DMS53 (cell line): ENCODE measurements around the gene ZDHHC8.

ENCODE experiments used
- DNase-seq: peaks from one replicate; lab custom pipeline; 2025; lab: John Stamatoyannopoulos, UW

The ZDHHC8 gene

DNA sequence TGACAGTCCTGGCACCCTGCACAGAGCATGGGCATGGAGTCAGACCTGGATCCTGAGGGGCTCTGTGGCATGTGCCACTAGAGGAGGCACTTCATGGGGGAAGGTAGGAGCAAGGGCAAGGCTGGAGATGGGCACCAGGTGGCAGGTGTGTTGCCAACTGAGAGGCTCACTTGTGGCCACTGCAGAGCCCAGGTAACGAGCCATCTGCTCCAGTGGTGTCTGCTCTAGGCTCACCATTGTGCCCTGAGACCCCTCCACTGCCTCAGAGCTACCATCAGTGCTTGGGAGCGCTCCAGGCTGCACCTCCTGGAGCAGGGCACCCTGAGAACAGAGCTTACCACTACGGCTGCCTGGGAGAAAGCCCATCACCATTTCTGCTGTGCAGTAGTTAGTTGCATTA lies 1.3 kb upstream of the ZDHHC8 start:
- peak; percentile 46 for DNase-seq

DNA sequence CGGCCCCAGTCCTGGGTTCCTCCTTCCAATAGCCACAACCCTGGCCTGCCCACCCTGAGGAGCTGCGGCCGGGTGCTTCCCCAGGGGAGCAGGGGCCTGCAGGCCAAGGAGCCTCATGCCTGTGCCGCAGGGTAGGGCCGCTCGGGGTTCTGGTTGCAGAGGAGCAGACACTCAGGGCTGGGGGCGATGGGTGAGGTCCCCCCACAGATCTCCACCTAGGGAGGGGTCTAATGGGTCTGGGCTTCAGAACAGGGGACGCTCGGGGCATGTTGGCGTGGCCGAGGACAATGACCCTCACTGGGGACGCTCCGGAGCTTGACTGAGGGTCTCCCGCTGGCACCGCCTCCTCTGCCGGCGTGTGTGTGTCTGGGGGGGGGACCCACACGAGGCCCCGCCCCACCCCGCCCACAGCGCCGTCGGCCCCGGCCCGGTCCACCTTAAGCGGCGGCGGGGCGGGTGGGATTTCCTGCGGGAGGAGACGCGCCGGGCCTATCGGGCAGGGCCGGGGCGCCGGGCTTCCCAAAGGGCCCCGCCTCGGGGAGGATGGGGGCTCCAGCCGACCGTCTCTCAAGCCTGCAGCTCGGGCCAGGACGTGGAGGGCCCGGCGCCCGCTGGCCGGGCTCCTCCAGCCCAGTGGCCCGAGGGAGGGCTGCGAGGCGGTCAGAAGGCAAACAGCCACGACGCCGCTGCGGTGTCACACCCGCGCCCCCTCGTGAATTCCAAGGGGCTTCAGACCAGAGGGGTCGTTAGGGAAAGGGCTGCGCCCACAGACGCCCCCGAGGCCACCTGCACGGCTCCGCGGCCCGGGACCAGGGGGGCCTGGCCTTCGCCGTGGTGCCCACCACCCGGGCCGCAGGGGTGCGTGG lies 640 bp upstream of the ZDHHC8 start:
- DNase-seq = peak; percentile 43

DNA sequence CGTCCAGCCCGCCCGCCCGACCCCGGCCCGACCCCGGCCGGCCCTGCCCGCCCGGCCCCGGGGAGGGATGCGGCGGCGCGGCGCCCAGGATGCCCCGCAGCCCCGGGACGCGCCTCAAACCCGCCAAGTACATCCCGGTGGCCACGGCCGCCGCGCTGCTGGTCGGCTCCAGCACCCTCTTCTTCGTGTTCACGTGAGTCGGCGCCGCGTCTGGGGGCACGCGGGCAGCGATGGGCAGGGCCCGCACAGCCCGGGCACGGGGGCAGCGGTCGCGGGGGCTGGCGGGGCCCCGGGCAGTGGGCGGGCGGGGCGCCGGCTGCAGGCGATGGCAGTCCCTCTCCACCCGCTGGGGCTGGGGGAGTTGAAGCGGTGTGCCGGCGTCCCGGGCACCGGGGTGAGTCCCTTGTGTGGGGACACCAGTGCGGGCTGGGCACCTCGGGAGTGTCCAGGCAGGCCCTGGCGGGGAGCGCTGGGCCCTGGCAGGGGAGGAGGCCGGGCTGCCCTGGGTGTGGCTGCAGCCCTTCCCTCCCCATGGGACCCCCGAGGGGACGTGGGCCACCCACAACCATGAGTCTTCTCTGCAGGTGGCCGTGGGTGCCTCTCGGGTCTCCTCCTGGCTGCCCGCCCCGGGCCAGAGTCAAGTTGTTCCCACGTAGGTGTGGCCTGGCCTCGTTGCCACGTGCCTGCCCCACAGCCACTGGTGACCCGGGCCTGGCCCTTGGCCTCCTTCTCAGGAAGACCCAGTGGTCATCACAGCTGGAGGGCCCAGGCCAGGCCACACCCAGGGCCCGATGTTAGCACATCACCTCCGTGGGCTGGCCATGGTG lies 468 bp downstream of the ZDHHC8 start:
- DNase-seq = peak; percentile 21

DNA sequence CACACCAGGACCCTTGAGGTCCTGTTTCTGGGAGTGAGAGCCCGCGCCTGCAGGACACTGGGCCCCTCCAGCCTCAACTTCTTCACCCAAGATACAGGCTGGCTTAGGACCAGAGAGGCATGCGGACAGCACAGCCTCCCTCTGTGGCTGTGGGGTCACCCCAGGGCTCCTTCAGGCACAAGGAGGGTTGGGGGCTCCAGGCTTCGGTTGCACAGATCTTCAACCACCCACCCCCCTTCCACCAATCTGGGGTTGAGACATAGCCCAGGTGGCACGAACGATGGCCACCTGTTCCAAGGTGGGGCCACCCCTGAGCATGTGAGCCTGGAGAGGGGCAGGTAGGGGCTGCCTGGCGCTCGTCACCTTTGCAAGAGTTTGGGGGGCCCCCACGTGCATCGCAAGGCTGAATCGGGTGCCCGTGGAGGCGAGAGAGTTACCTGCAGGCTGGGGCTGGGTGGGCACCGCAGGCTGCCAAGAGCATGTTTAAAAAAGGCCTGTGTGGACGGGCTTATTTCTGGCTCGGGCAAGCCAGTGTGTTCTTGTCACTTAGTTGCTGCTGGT lies 1.2 kb downstream of the ZDHHC8 start:
- DNase-seq = no peak

DNA sequence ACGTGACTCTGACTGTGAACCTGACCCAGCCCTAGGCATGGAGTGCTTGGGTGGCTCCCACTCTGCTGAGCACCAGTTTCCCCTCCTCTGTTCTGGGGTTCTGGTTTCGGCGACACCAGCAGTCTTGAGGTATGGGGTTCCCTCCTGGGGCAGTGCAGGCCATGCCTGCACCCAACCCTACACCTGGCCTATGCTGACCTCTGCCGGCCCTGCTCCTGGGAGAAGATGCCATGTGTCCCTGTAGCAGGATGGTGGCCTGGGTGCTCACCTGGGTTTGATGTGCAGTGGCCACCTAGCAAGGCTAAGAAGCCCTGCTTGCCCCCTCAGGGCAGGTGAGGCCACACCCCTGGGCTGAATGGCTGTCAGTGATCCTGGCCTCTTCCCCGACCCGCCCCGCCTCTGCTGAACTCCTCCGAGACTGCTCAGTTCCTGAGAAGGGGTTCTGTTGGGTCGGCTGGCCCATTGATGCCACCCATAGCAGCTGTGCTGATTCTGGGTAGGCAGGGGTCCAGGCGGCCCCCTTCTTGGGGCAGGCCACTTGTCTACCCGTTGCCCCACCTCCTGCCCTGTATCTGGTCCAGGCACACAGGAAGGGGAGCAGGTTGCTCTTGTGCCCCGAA lies 2.4 kb downstream of the ZDHHC8 start:
- DNase-seq = no peak

DNA sequence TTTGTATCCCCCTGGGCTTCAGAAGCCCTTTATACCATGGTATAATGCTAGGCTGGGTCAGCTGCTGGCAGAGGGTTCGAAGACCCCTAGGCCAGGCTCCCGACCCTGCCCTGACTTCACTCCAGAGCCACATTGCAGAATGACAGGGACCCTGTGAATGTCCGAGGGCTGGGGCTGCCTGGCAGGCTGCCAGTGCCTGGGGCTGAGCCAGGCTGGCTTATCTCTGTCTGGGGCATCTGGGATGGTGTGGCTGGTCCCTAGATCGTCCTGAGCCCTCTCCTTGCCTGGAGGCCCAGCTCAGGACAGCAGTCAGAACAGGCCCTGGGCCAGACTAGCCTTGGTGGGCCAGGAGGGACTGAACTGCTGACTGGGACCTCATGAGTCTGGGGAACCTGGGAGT lies 3.7 kb downstream of the ZDHHC8 start:
- no peak for DNase-seq

DNA sequence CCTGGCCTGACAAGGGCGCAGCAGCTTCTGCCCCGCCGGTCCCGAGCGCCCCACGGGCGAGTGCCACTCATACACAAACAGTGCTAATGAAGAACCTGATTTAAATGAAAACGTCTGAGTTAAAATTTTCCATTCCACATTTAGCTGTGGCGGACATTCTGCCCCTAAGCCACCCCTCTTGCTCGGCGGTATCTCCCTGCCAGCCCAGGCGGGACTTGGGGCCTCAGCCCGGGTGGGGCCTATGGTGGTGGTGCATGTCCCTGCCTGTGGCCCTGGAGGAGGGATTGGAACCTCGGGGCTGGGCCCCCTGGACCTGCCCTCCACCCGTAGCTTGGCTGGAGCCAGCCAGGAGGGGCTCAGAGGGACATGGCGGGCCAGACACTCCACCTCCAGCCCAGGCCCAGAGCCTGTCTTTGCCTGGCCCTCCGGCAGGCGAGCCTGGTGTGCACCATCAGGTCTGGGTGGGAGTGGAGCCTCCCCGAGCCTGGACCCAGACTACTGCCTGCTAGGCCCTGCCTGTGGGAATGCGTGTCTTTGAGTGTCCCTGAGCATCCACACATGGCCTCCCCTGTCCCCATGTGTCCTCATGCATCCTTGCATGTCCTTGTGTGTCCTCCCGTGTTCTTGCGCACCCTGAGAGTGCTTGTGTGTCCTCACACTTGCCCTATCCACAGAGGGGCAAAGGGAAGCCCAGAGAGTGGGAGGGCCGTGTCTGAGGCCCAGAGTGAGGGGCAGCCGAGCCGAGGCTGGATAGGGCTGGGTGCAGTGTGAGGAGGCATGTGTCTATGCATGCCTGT lies 4.4 kb downstream of the ZDHHC8 start:
- no peak for DNase-seq

DNA sequence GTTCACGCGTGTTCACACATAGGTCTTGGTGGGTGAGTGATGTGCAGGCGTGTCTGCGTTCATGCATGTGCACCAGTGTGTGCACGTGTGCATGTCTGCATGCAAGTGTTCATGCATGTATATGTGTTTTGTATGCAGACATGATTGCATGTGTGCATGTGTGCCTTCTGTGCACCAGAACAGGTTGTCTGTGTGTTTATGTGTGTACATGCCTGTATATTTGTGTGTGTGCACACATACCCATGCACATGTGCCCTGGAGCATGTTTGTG lies 4.9 kb downstream of the ZDHHC8 start:
- no peak for DNase-seq

DNA sequence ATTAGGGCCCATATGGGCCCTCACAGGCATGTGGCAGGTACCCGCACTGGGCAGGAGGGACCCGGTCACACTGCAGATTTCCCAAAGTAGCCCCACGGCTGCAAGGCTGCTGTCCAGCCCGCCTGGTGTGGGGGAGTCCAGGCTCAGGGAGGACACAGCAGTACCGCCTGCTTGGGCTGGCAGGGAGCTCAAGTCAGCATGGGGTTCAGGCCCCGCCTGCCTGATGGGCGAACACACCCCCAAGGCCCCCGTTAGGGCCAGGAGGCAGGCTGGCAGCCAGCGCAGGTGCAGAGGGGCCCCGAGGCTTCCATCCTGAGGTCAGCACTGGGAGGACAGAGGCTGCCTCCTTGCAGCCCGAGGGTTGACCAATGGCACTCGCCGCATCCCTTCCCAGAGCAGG lies 5.5 kb downstream of the ZDHHC8 start:
- no peak for DNase-seq

DNA sequence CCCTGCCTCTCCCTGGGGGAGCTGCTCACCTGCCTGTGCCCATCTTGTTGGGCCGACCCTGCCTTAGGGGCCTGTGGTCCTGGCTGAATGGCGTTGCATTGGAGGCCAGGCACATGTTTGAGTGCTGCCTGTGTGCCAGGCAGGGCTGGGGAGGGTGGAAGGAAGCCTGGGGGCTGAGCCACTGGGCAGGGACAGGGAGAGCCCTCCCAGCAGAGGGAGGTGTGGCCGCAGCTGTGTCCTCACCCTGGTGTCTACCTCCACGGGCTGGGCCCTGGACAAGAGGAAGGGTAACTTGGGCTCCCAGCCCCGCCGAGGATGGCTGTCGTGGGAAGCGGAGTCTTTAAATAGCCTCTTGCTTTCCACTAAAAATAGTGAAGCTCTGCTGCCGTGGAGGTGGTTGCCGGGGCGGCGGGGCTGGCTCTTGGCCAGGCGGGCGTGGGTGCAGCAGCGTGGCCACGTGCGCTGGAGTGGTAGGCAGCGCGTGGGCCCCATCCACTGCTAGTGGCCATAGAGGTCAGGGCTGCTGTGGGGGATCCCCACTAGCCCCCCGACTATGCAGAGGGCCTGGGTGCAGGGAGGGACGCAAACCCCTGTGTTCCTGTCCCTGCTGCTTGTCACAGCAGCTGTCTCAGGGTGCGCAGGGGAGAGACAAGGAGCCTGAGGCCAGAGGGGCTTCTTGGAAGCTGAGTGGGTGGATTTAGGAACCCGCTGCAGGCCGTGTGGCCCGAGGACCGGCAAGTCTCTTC lies 6.2 kb downstream of the ZDHHC8 start:
- no peak for DNase-seq

DNA sequence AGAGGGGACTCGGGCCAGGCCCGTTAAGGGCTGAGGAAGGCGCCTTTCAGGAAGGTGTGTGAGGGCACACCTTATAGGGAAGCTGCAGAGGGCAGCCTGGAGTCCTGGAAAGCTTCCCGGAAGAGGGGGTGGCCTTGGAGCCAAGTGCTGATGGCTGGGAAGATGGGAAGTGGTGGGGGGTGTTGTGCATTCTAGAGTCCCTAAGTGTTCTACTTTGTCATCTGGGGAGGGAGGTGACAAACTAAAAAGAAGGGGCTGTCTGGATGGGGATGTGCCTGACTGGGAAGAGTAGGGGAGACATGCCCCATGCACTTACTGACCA lies 6.8 kb downstream of the ZDHHC8 start:
- DNase-seq = no peak

DNA sequence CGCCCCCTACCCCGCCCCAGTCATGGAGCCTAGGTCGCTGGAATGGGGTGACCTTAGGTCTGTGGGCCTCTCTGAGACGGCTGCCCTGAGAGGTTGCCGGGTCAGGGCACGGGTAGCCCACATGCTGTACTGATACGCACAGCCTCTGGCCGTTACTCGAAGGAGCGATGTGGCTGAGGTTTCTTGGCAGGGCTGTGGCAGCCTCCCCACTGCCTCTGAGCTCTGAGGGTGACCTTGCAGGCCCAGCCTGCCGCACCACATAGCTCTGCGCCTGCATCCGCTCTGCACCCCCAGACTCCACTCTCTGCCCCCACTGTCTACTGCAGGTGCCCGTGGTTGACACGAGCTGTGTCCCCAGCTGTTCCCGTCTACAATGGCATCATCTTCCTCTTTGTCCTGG lies 7.3 kb downstream of the ZDHHC8 start:
- no peak for DNase-seq

DNA sequence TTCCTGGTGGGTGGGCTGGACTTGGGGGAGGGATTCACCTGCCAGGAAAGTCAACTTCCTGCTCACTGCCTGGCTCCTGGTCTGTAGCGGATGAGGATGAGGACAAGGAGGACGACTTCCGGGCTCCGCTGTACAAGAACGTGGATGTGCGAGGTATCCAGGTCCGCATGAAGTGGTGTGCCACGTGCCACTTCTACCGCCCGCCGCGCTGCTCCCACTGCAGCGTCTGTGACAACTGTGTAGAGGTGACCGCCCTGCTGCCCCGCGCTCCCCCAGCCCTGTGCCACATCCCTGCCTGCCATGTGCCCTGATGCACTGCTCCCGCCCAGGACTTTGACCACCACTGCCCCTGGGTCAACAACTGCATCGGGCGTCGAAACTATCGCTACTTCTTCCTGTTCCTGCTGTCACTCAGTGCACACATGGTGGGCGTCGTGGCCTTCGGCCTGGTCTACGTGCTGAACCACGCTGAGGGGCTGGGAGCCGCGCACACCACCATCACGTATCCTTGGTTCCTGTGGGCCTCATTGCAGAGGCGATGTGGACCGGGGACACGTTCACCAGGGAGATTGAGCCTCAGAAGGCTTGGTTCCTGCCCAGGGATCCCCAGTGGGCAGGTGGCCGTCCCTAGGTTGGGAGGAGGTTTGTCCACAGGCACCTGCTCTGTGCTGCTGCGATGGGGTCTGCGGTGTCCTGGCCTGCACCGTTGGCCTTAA lies 7.9 kb downstream of the ZDHHC8 start:
- DNase-seq = no peak

DNA sequence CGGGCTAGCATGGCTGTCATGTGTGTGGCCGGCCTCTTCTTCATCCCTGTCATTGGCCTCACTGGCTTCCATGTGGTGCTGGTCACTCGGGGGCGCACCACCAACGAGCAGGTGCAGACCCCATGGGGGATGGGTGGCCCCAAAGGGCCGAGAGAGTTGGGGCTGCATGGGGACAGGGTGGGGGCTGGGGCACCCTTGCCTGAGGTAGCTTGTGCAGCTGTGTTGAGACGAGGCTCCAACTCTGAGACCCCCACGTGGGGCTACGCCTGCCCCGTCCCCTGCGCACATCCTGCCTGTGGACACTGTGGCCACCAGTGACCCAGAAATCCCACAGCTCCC lies 8.5 kb downstream of the ZDHHC8 start:
- DNase-seq = no peak

DNA sequence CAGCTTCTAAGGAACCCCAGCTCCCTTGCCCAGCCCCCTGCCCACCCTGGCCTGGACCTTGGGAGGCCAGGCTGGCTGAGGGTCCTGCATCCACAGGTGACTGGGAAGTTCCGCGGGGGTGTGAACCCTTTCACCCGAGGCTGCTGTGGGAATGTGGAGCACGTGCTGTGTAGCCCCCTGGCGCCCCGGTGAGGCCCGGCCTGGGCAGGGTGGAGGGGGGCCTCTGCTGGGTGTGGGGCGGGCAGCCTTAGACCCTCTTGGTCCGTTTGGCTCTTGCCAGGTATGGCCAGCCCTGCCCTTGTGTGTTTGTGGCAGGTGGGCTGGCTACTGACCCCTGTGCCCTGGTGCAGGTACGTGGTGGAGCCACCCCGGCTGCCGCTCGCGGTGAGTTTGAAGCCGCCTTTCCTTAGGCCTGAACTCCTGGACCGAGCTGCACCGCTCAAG lies 8.9 kb downstream of the ZDHHC8 start:
- DNase-seq = no peak

DNA sequence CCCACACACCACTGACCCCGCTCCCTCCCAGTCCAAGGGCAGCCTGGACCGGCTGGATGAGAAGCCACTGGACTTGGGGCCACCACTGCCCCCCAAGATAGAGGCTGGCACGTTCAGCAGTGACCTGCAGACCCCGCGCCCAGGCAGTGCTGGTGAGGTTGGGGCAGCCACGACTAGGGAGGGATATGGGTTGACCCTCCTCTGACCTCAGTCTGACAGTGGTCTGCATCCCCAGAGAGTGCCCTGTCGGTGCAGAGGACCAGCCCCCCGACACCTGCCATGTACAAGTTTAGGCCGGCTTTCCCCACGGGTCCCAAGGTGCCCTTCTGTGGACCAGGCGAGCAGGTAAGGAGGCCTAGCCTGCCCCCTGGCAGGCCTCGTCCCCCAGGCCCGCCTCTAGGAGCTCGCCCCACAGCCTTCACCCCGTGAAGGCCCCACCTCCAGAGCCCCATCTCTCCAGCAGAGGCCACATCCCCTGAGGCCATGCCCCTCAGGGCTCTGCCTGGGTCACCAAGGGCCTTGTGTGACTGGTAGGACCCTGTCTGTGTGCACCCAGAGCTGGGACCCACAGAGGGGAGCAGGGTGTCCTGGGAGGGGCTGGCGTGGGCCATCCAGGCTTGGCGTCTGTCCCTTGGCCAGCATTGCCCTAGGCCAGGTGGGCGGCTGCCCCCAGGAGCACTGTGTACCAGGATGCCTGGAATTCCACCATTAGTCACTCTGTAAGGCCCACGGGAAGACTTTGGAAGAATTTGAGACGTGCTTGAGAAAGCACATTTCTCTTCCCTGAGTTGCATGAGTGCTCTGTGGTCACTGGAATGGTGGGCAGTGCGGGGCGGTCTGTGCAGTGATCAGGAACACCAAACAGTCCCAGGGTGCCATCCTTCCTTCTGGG lies 9.8 kb downstream of the ZDHHC8 start:
- no peak for DNase-seq

DNA sequence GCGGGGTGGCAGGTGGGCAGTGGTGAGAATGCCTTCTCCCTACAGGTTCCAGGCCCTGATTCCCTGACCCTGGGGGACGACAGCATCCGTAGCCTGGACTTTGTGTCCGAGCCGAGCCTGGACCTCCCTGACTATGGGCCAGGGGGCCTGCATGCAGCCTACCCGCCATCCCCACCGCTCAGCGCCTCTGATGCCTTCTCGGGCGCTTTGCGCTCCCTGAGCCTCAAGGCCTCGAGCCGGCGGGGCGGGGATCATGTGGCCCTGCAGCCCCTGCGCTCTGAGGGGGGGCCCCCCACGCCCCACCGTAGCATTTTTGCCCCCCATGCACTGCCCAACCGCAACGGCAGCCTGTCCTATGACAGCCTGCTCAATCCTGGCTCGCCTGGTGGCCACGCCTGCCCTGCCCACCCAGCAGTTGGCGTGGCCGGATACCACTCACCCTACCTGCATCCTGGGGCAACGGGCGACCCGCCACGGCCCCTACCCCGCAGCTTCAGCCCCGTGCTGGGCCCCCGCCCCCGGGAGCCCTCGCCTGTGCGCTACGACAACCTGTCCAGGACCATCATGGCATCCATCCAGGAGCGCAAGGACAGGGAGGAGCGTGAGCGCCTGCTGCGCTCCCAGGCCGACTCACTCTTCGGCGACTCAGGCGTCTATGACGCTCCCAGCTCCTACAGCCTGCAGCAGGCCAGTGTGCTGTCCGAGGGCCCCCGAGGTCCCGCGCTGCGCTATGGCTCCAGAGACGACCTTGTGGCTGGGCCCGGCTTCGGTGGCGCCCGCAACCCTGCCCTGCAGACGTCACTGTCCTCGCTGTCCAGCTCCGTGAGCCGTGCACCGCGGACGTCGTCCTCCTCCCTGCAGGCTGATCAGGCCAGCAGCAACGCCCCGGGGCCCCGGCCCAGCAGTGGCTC lies 11.4 kb downstream of the ZDHHC8 start:
- no peak for DNase-seq

DNA sequence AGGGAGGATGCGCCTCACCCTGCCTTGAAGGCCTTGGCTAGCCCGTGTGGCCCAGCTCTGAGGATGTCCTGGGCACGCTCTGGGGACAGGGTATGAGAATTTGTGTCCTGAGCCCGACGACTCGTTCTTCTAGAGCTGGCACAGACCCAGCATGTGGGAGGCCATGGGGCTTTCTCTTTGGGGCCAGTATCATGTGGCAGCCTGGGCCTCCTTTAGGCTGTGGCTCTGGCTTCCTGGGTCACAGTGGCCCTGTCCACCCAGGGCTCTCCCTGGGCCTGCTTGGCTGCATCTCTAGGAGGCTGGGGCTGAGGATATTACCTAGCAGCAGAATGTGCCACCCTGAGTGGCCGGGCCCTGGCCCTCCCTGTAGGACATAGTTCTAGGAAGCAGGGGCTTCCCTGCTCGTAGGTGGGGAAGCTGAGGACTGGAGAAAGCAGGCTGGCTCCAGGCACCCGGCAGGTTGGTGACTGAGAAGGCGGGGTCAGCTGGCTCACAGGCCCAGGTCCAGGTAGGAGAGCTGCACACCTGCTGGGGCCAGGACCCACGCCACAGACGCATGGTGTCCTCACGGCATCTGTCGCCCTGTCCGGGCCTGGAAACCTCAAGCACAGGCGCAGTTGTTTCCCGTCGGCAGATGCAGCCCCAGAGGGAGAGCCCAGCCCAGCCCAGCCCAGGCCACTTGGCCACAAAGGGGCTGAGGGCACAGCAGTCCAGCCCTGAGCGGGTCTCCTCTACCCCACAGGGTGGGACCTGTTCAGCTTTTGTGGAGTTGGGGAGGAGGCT lies 12.5 kb downstream of the ZDHHC8 start:
- no peak for DNase-seq
